Liver (tissue), 9 donors: ENCODE results near the gene NGB. TPM values are rescaled to one million over a fixed set of nuclear protein-coding genes. Genes with fewer than 3 reads are reported as not detected.

Experiments used
- DNase-seq: peaks from one replicate; pipeline ENCODE4 v3.0.0-alpha.2; 2017; ENCODE audit warnings: low spot score
- H3K27ac ChIP-seq, 2 donors: one replicate each; pipeline ENCODE4 v1.7.0; 2013; ENCODE audit warnings: inconsistent platforms in 2 of 2, low read length in 2 of 2, control low read depth in 1 of 2, low read depth in 1 of 2, mild to moderate bottlenecking in 1 of 2
- H3K27me3 ChIP-seq, 4 donors: one replicate each; pipeline versions ENCODE4 v1.6.1 to v1.7.0; 2013; ENCODE audit warnings: low read length in 3 of 4, inconsistent platforms in 1 of 4, mild to moderate bottlenecking in 1 of 4, moderate library complexity in 1 of 4; ENCODE audit not compliant: control insufficient read depth in 4 of 4, insufficient read depth in 4 of 4
- H3K36me3 ChIP-seq, 4 donors: one replicate each; pipeline versions ENCODE4 v1.6.1 to v1.7.0; 2013; ENCODE audit warnings: low read length in 3 of 4, mild to moderate bottlenecking in 3 of 4, low read depth in 1 of 4, moderate library complexity in 1 of 4; ENCODE audit not compliant: control insufficient read depth in 4 of 4, insufficient read depth in 3 of 4
- H3K4me1 ChIP-seq, 4 donors: one replicate each; pipeline versions ENCODE4 v1.6.1 to v1.7.0; 2013; ENCODE audit warnings: low read length in 3 of 4, mild to moderate bottlenecking in 3 of 4, moderate library complexity in 1 of 4; ENCODE audit not compliant: control insufficient read depth in 4 of 4, insufficient read depth in 4 of 4
- H3K4me3 ChIP-seq, 3 donors: one replicate each; pipeline versions ENCODE4 v1.6.1 to v1.7.0; 2013; ENCODE audit warnings: low read length in 3 of 3, control low read depth in 1 of 3, low read depth in 1 of 3, mild to moderate bottlenecking in 1 of 3
- H3K9ac ChIP-seq, 2 donors: one replicate each; pipeline ENCODE4 v1.7.0; 2013; ENCODE audit warnings: low read length in 2 of 2, mild to moderate bottlenecking in 2 of 2, moderate library complexity in 2 of 2, control low read depth in 1 of 2, low read depth in 1 of 2
- H3K9me3 ChIP-seq, 4 donors: one replicate each; pipeline versions ENCODE4 v1.6.1 to v1.7.0; 2013; ENCODE audit warnings: low read length in 3 of 4; ENCODE audit not compliant: control insufficient read depth in 4 of 4
- EGR1 ChIP-seq, 2 donors: IDR thresholded peaks; 2 replicates each; pipeline ENCODE4 v1.6.1; 2016 to 2018; ENCODE audit warnings: antibody characterized with exemption in 2 of 2, low read depth in 2 of 2
- FOXA1 ChIP-seq: IDR thresholded peaks from 2 replicates; pipeline ENCODE4 v1.6.1; 2016; ENCODE audit warnings: antibody characterized with exemption
- FOXA2 ChIP-seq: IDR thresholded peaks from 2 replicates; pipeline ENCODE4 v1.6.1; 2016; ENCODE audit warnings: antibody characterized with exemption
- GABPA ChIP-seq, 2 donors: IDR thresholded peaks in 1 of 2; conservative IDR thresholded peaks in 1 of 2; 2 replicates each; pipeline ENCODE4 v1.6.1; 2016; ENCODE audit warnings: antibody characterized with exemption in 2 of 2, mild to moderate bottlenecking in 1 of 2, moderate library complexity in 1 of 2
- HNF4A ChIP-seq, 2 donors: conservative IDR thresholded peaks; 2 replicates each; pipeline ENCODE4 v1.6.1; 2016; ENCODE audit warnings: antibody characterized with exemption in 2 of 2, mild to moderate bottlenecking in 2 of 2
- HNF4G ChIP-seq: IDR thresholded peaks from 2 replicates; pipeline ENCODE4 v1.6.1; 2016; ENCODE audit warnings: antibody characterized with exemption
- JUND ChIP-seq, 2 donors: IDR thresholded peaks; 2 replicates each; pipeline ENCODE4 v1.6.1; 2016; ENCODE audit warnings: antibody characterized with exemption in 2 of 2
- NR2F2 ChIP-seq: IDR thresholded peaks from 2 replicates; pipeline ENCODE4 v1.6.1; 2016; ENCODE audit warnings: antibody characterized with exemption
- RAD21 ChIP-seq, 2 donors: IDR thresholded peaks; 2 replicates each; pipeline ENCODE4 v1.6.1; 2016; ENCODE audit warnings: antibody characterized with exemption in 2 of 2, mild to moderate bottlenecking in 2 of 2
- RXRA ChIP-seq, 2 donors: IDR thresholded peaks; 2 replicates each; pipeline ENCODE4 v1.6.1; 2017 to 2018; ENCODE audit warnings: antibody characterized with exemption in 2 of 2, mild to moderate bottlenecking in 1 of 2
- TAF1 ChIP-seq: conservative IDR thresholded peaks from 2 replicates; pipeline ENCODE4 v1.6.1; 2016; ENCODE audit warnings: antibody characterized with exemption, mild to moderate bottlenecking
- YY1 ChIP-seq: IDR thresholded peaks from 2 replicates; pipeline ENCODE4 v1.6.1; 2016; ENCODE audit warnings: antibody characterized with exemption, mild to moderate bottlenecking
- WGBS: extraction: QIAGEN DNeasy Blood & Tissue Kit; methylation state at CpG from one replicate; pipeline ENCODE4 v1.1.7; 2013; 5-methylcytosine and 5-hydroxymethylcytosine counted together
- polyA plus RNA-seq, 2 donors: library from polyadenylated mRNA; stranded (reverse) in 1 of 2; unstranded in 1 of 2; fragments of 200-250 nt in 1 of 2; fragments of >200 nt in 1 of 2; fragmentation: Nextera tagmentation in 1 of 2; extraction: Ambion mirVana in 1 of 2; gene quantifications; one replicate each; pipeline versions ENCODE4 v1.2.1 to v1.2.3, GENCODE V29; 2013 to 2015
- total RNA-seq, 2 donors: library from RNA; depleted of rRNA; stranded (reverse); fragments of >200 nt; gene quantifications; one replicate each; pipeline ENCODE4 v1.2.3, GENCODE V29; 2014
- TF ChIP-seq, protein P1 (sequence below): IDR thresholded peaks from 2 replicates; pipeline ENCODE4 v1.6.1; 2016; ENCODE audit warnings: antibody characterized with exemption
- TF ChIP-seq, protein P2 (sequence below): IDR thresholded peaks from 2 replicates; pipeline ENCODE4 v1.6.1; 2016; ENCODE audit warnings: antibody characterized with exemption
- TF ChIP-seq, protein P3 (sequence below): IDR thresholded peaks from 2 replicates; pipeline ENCODE4 v1.6.1; 2016; ENCODE audit warnings: antibody characterized with exemption
- TF ChIP-seq, protein P4 (sequence below): IDR thresholded peaks from 2 replicates; pipeline ENCODE4 v1.6.1; 2016; ENCODE audit warnings: antibody characterized with exemption, mild to moderate bottlenecking
- TF ChIP-seq, protein P5 (sequence below): fragments of 150-350 bp; IDR thresholded peaks from 2 replicates; pipeline ENCODE4 v1.5.1; 2017; ENCODE audit warnings: improper control_type of control experiment, low read depth, low read length; ENCODE audit not compliant: missing input control
- donor health status: healthy.
- donor health status: healthy.
- donor health status: healthy.
- donor health status: healthy.
- donor health status: healthy.

The NGB gene
- total and polyA plus RNA-seq, 4 donors: not detected

DNA sequence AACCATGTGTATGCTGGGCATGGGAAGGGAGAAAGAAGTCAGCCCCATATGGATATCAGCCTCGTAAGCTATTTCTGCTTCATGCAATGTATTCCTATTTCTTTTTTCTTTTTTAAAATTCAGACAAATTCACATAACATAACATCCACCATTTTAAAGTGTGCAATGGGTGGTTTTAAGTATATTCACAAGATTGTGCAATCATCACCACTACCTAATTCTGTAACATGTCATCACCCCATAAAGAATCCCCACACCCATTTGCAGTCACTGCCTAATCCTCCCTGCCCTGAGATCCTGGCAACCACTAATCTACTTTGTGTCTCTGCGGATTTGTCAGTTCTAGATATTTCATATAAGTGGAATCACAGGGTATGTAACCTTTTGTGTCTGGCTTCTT, 40.2 kb upstream of the NGB start:
- Histone ChIP-seq H3K9me3 (no peaks in the 10 kb centered on the region), H3K4me1 (peaks cover 0 to 5% (median 3%) of the 10 kb centered on the region in 4 donors), H3K4me3 (no peak overlapping the region), H3K27ac (no peak overlapping the region), H3K27me3 (no peaks in the 10 kb centered on the region), H3K9ac (no peak overlapping the region), H3K36me3 (peaks cover 0 to 2% (median 0%) of the 10 kb centered on the region in 4 donors)
- 97% methylated on average over 2 of the region's 2 CpGs for WGBS
- no peak for TF ChIP-seq HNF4A (conservative IDR thresholded peaks at IDR 0.05)
- DNase-seq: no peak

DNA sequence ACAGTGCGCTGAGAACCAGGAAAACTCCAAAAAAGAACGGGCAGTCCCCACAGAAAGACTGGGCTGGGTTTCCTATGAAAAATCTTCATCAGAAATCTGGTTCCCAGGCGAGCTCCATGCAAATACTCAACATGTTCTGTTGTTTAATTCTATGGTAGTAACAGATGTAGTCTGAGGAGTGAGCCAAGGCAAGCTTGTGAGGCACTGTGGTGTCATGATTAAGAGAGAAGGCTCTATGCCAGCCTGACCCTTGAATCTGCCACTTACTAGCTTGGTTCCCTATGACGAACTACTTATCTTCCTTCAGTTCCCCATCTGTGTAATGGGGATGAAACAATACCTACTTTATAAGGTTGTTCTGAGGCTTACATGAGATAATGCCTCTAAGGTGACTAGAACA, 39.0 kb upstream of the NGB start:
- no peak overlapping the region for H3K9ac ChIP-seq
- no peaks in the 10 kb centered on the region for H3K4me1 ChIP-seq
- WGBS: 93% methylated on average over 4 of the region's 4 CpGs
- no peak for DNase-seq
- H3K36me3 ChIP-seq: peaks cover 0 to 7% (median 1%) of the 10 kb centered on the region in 4 donors
- no peak overlapping the region for H3K27ac ChIP-seq
- H3K9me3 ChIP-seq: no peaks in the 10 kb centered on the region
- no peak overlapping the region for H3K4me3 ChIP-seq
- TF ChIP-seq, protein P1, sequence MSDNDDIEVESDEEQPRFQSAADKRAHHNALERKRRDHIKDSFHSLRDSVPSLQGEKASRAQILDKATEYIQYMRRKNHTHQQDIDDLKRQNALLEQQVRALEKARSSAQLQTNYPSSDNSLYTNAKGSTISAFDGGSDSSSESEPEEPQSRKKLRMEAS: no peak
- TF ChIP-seq GABPA (IDR thresholded peaks at IDR 0.05 in 1 of 2, conservative IDR thresholded peaks at IDR 0.05 in 1 of 2) (no peak), RXRA (IDR thresholded peaks at IDR 0.05) (no peak), FOXA2 (no peak), TAF1 (no peak), NR2F2 (no peak), HNF4A (conservative IDR thresholded peaks at IDR 0.05) (no peak), JUND (IDR thresholded peaks at IDR 0.05) (no peak), YY1 (no peak), RAD21 (IDR thresholded peaks at IDR 0.05) (no peak), EGR1 (IDR thresholded peaks at IDR 0.05; ENCODE audit: low read depth in 2 of 2) (no peak), FOXA1 (no peak), HNF4G (no peak)
- TF ChIP-seq, protein P2, sequence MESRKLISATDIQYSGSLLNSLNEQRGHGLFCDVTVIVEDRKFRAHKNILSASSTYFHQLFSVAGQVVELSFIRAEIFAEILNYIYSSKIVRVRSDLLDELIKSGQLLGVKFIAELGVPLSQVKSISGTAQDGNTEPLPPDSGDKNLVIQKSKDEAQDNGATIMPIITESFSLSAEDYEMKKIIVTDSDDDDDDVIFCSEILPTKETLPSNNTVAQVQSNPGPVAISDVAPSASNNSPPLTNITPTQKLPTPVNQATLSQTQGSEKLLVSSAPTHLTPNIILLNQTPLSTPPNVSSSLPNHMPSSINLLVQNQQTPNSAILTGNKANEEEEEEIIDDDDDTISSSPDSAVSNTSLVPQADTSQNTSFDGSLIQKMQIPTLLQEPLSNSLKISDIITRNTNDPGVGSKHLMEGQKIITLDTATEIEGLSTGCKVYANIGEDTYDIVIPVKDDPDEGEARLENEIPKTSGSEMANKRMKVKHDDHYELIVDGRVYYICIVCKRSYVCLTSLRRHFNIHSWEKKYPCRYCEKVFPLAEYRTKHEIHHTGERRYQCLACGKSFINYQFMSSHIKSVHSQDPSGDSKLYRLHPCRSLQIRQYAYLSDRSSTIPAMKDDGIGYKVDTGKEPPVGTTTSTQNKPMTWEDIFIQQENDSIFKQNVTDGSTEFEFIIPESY: no peak
- TF ChIP-seq, protein P3, sequence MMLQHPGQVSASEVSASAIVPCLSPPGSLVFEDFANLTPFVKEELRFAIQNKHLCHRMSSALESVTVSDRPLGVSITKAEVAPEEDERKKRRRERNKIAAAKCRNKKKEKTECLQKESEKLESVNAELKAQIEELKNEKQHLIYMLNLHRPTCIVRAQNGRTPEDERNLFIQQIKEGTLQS: no peak
- TF ChIP-seq, protein P4, sequence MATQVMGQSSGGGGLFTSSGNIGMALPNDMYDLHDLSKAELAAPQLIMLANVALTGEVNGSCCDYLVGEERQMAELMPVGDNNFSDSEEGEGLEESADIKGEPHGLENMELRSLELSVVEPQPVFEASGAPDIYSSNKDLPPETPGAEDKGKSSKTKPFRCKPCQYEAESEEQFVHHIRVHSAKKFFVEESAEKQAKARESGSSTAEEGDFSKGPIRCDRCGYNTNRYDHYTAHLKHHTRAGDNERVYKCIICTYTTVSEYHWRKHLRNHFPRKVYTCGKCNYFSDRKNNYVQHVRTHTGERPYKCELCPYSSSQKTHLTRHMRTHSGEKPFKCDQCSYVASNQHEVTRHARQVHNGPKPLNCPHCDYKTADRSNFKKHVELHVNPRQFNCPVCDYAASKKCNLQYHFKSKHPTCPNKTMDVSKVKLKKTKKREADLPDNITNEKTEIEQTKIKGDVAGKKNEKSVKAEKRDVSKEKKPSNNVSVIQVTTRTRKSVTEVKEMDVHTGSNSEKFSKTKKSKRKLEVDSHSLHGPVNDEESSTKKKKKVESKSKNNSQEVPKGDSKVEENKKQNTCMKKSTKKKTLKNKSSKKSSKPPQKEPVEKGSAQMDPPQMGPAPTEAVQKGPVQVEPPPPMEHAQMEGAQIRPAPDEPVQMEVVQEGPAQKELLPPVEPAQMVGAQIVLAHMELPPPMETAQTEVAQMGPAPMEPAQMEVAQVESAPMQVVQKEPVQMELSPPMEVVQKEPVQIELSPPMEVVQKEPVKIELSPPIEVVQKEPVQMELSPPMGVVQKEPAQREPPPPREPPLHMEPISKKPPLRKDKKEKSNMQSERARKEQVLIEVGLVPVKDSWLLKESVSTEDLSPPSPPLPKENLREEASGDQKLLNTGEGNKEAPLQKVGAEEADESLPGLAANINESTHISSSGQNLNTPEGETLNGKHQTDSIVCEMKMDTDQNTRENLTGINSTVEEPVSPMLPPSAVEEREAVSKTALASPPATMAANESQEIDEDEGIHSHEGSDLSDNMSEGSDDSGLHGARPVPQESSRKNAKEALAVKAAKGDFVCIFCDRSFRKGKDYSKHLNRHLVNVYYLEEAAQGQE: no peak
- TF ChIP-seq, protein P5, sequence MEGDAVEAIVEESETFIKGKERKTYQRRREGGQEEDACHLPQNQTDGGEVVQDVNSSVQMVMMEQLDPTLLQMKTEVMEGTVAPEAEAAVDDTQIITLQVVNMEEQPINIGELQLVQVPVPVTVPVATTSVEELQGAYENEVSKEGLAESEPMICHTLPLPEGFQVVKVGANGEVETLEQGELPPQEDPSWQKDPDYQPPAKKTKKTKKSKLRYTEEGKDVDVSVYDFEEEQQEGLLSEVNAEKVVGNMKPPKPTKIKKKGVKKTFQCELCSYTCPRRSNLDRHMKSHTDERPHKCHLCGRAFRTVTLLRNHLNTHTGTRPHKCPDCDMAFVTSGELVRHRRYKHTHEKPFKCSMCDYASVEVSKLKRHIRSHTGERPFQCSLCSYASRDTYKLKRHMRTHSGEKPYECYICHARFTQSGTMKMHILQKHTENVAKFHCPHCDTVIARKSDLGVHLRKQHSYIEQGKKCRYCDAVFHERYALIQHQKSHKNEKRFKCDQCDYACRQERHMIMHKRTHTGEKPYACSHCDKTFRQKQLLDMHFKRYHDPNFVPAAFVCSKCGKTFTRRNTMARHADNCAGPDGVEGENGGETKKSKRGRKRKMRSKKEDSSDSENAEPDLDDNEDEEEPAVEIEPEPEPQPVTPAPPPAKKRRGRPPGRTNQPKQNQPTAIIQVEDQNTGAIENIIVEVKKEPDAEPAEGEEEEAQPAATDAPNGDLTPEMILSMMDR: no peak
- H3K27me3 ChIP-seq: no peaks in the 10 kb centered on the region
